Suppressor macrophage treated with lipopolysaccharide for 4 hours (primary cell): ENCODE measurements around the gene GSTM1.
"Not testable (repeated sequence)": the region's sequence is repeated elsewhere in the genome, so short reads cannot be mapped to it uniquely, and the experiment has no call there.

Experiments used
- DNase-seq: peaks from one replicate; pipeline ENCODE4 v3.0.0-alpha.2; 2020

GSTM1 gene

DNA sequence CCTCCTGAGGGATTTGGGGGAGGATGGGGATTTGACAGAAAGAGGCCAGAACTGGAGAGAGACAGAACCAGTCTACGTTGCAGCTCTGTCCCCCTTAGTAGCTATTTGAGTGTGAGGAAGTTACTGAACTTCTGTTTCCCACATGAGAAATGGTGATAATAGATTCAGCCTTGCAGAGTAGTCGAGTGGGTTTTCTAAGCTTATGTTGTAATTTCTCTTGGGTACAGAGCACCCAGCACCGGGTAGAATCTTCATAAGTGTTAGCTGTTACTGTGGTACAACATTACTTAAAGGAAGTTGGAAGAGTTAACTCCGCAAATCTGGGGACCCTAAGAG lies 27.0 kb upstream of the GSTM1 start:
- DNase-seq: not testable (repeated sequence)

DNA sequence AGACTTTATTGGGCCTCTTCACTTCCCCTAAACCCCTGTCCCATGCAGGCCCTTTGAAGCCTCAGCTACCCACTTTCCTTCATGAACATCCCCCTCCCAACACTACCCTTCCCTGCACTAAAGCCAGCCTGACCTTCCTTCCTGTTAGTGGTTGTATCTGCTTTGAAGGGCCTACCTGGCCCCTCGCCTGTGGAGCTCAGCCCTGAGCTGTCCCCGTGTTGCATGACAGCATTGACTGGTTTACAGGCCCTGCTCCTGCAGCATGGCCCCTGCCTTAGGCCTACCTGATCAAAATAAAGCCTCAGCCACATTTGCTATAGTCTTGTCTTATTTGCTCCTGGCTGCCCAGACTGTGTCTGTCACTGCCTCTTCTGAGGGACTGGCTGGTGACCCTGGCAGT lies 26.2 kb upstream of the GSTM1 start:
- DNase-seq: no peak

GRCh38 chr1:109664671-109665070 lies 22.9 kb upstream of the GSTM1 start:
- DNase-seq: no peak

- DNase-seq: peak; percentile 65
Measured at GRCh38 chr1:109667452-109668122, 20.0 kb upstream of the GSTM1 start, which contains the start of gene GSTM2. Gene GSTM2, plus strand, starts transcription at chr1:109668057. Its CDS starts 59 bp downstream, at chr1:109668116.

GRCh38 chr1:109668123-109668775 lies 19.4 kb upstream of the GSTM1 start:
- no peak for DNase-seq

DNA sequence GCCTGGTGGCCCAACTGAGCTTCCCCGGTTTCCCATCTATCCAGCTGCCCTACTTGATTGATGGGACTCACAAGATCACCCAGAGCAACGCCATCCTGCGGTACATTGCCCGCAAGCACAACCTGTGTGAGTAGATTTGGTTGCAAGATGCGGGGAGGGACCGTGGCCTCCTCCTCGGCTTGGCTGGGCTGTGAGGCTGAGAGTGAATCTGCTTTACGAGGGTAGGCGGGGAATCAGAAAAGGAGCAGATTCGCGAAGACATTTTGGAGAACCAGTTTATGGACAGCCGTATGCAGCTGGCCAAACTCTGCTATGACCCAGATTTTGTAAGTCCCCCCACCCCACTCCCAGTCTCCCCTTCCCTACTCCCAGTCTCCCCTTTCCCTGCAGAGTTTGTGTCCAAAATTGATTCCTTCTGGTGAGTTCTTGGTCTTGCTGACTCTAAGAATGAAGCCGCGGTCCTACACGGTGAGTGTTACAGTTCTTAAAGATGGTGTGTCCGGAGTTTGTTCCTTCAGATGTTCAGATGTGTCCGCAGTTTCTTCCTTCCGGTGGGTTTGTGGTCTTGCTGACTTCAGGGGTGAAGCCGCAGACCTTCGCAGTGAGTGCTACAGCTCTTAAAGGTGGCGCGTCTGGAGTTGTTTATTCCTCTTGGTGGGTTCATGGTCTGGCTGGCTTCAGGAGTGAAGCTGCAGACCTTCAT lies 18.2 kb upstream of the GSTM1 start:
- DNase-seq: no peak

GRCh38 chr1:109669949-109670302 lies 17.7 kb upstream of the GSTM1 start:
- DNase-seq: not testable (repeated sequence)

GRCh38 chr1:109671067-109671466 lies 16.6 kb upstream of the GSTM1 start:
- DNase-seq: no peak

DNA sequence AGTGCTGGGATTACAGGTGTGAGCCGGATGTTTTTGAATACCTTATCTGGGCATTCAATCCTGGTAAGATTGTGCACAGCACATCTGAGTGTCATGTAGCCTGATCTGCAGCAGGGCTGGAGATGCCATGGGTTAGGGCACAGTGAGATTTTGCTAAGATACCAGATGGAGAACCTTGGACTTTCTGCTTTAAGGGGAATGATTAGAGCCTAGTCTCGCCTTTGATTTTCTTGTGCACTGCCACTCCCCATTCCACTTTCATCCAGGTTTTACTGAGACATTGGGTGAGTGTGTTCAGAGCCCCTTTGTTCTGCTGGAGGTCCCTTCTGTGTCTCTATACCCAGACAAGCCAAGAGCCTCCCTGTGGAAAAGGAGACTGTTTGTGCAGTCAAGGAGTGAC lies 13.8 kb upstream of the GSTM1 start:
- not testable (repeated sequence) for DNase-seq

DNA sequence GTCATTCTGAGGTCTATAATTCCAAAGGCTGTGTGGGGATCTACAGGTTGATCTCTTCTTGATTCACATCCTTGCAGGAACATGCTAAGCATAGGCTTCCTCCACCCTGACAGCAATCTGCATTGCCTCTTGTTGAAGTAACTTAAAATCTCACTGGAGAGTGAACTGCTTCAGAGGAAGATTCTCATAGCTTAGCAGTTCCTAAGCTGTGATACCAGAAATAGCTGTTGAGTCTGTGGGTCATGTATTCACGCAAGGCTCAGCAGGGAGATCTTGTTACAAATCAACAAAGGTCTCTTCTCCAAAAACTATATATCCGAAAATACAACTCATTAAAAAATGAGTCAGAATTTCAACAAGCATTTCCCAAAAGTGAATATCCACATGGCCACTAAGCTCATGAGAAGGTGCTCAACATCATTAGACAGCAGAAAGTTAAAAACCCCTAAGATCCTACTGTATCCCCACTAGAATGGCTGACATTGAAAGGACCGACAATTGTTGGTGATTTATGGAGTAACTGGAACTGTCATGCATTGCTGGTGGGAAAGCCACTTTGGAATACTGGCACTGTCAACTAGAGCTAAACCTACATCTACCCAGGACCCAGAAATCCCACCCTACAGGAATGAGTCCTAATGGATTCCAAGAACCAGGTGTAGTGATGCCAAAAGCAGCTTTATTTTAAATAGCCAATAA lies 10.8 kb upstream of the GSTM1 start:
- DNase-seq: not testable (repeated sequence)

GRCh38 chr1:109677459-109677858 lies 10.2 kb upstream of the GSTM1 start:
- DNase-seq: no peak

GRCh38 chr1:109678637-109679036 lies 9.0 kb upstream of the GSTM1 start:
- not testable (repeated sequence) for DNase-seq

- not testable (repeated sequence) for DNase-seq
Measured at GRCh38 chr1:109684777-109685176, 2.8 kb upstream of the GSTM1 start.

DNA sequence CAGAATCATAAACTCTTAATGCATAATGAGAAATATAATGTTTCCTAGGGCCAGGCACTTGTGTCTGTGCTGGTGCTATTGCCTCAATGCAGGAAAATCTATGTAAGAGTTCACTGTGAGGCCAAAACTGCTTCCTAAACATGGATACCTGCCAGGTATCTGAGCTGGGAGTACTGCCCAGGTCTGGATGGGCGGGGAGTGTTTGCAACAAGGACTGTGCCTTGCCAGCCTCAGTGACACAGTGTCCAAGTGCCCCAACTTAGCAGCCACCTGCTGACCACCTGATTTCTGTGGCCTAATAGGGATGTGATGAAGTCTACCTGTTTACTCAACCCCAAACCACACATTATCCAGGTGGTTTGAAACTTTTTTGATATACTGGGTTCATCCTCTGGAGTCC lies 2.2 kb upstream of the GSTM1 start:
- DNase-seq: not testable (repeated sequence)

DNA sequence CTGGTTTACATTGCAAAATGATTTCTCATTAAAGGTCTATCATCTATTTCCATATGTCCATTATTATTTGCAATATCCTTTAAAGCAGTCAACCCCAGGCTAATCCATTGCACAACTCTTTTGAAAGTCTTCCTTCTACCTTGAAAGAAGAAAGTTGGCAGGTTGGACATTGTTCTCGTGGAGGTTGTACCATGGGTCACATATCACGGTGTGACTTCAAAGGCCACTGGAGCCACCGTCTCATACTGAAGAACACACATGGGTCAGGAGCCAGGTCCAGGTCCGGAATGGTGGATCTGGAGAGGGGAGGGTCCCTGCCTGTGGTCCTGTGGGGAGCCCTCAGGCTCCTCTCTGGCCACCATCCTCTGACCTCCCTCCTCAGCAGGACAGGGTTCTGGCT lies 1.7 kb upstream of the GSTM1 start:
- DNase-seq: not testable (repeated sequence)

GRCh38 chr1:109687109-109687508 lies 508 bp upstream of the GSTM1 start:
- DNase-seq: not testable (repeated sequence)

DNA sequence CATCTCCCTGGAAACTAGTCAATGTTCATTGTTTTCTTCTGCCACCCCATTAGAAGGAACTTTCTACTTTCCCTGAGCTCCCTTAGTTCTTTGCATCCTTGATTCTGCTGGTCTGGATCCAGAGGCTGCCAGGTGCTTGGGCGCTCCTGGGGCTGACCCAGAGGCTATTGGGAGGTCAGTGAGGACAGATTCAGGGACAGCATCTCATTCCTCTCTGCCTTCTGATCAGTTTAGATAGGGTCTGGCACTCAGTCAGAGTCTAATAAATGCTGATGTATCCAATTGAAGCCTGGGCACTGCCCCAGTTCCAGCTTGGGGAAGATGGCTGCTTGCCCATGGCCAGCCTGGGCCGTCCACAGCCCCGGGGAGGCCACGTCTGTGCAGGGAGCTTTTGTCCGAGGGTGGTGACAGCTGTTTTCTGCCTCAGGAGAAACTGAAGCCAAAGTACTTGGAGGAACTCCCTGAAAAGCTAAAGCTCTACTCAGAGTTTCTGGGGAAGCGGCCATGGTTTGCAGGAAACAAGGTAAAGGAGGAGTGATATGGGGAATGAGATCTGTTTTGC lies 2.3 kb downstream of the GSTM1 start:
- no peak for DNase-seq

DNA sequence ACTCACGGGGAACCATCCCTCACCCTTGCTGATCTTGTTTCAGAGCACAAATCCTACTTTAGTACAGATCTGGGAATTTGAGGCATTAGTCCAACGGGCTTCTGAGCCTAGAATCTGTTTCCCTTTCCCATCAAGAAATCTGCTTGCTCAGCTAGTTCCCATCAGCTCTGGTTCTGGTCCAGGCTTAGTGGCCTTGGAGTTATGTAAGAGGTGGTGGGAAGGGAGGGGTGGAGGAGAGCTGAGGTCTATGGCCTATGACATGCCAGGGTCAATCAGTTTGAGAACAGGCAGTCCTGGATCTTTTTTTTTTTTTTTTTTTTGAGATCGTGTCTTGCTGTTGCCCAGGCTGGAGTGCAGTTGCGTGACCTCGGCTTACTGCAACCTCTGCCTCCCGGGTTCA lies 4.1 kb downstream of the GSTM1 start:
- no peak for DNase-seq

GRCh38 chr1:109694400-109694799 lies 6.8 kb downstream of the GSTM1 start:
- DNase-seq: not testable (repeated sequence)

GRCh38 chr1:109695138-109695537 lies 7.5 kb downstream of the GSTM1 start:
- DNase-seq: not testable (repeated sequence)

- DNase-seq: no peak
Measured at GRCh38 chr1:109697066-109697465, 9.4 kb downstream of the GSTM1 start.

GRCh38 chr1:109697861-109698260 lies 10.2 kb downstream of the GSTM1 start:
- not testable (repeated sequence) for DNase-seq

GRCh38 chr1:109702940-109703339 lies 15.3 kb downstream of the GSTM1 start:
- DNase-seq: not testable (repeated sequence)
